Spleen (tissue), 11 donors: Measurements from ENCODE around the gene KIZ. TPM values are rescaled to one million over a fixed set of nuclear protein-coding genes. Genes with fewer than 3 reads are reported as not detected.

ENCODE experiments used
- DNase-seq: peaks from one replicate; pipeline ENCODE4 v3.0.0-alpha.2; 2020
- H3K27ac ChIP-seq, 8 donors: fragments of 200-600 bp; sonication (generic) in 7 of 8; 1 replicate in 4 of 8; 2 replicates in 4 of 8; pipeline versions ENCODE4 v1.5.0 to v1.8.0; 2016 to 2021; ENCODE audit warnings: inconsistent platforms in 4 of 8, mild to moderate bottlenecking in 4 of 8, moderate library complexity in 1 of 8
- H3K27me3 ChIP-seq, 7 donors: fragments of 200-600 bp; sonication (generic) in 6 of 7; replicated peaks in 1 of 7; 1 replicate in 4 of 7; 2 replicates in 3 of 7; pipeline versions ENCODE4 v1.5.0 to v1.8.0; 2016 to 2021; ENCODE audit warnings: inconsistent platforms in 3 of 7, mild to moderate bottlenecking in 1 of 7
- H3K36me3 ChIP-seq, 6 donors: fragments of 200-600 bp; sonication (generic) in 5 of 6; 1 replicate in 4 of 6; 2 replicates in 2 of 6; pipeline versions ENCODE4 v1.5.0 to v1.8.0; 2016 to 2021; ENCODE audit warnings: inconsistent platforms in 2 of 6
- H3K4me1 ChIP-seq, 6 donors: fragments of 200-600 bp; sonication (generic) in 5 of 6; 1 replicate in 3 of 6; 2 replicates in 3 of 6; pipeline versions ENCODE4 v1.5.0 to v1.8.0; 2016 to 2021; ENCODE audit warnings: inconsistent platforms in 3 of 6
- H3K4me3 ChIP-seq, 8 donors: fragments of 200-600 bp; sonication (generic) in 7 of 8; 1 replicate in 4 of 8; 2 replicates in 4 of 8; pipeline versions ENCODE4 v1.5.0 to v1.8.0; 2016 to 2021; ENCODE audit warnings: inconsistent platforms in 4 of 8, mild to moderate bottlenecking in 4 of 8, moderate library complexity in 2 of 8
- H3K9me3 ChIP-seq, 8 donors: fragments of 200-600 bp; sonication (generic) in 7 of 8; 1 replicate in 4 of 8; 2 replicates in 4 of 8; pipeline versions ENCODE4 v1.5.0 to v1.8.0; 2016 to 2021; ENCODE audit warnings: inconsistent platforms in 4 of 8
- CTCF ChIP-seq, 11 experiments: fragments of 200-600 bp in 7 of 11; fragments of 450-650 bp in 4 of 11; sonication (generic) in 4 of 11; IDR thresholded peaks in 8 of 11; conservative IDR thresholded peaks in 3 of 11; 1 replicate in 7 of 11; 2 replicates in 4 of 11; pipeline versions ENCODE4 v1.4.0 to v1.8.0; 2016 to 2021; ENCODE audit warnings: antibody characterized with exemption in 11 of 11, inconsistent platforms in 4 of 11, mild to moderate bottlenecking in 1 of 11
- POLR2A ChIP-seq, 3 donors: fragments of 450-650 bp; IDR thresholded peaks; one replicate each; pipeline ENCODE4 v1.5.1; 2017; ENCODE audit warnings: antibody characterized with exemption in 3 of 3, mild to moderate bottlenecking in 1 of 3
- POLR2AphosphoS5 ChIP-seq, 3 donors: sonication (generic); formaldehyde crosslinking; IDR thresholded peaks; one replicate each; pipeline ENCODE4 v1.5.1; 2017; ENCODE audit warnings: antibody characterized with exemption in 3 of 3
- WGBS, 5 donors: extraction: QIAGEN DNeasy Blood & Tissue Kit in 3 of 5; methylation state at CpG; one replicate each; pipeline versions ENCODE4 v1.1.5 to v1.1.7; 2013 to 2018; 5-methylcytosine and 5-hydroxymethylcytosine counted together
- intact Hi-C: fragments of 100-400 bp; cut with DNase I; formaldehyde crosslinking; loops from one replicate; pipeline ENCODE4 v1.15.0; 2023; ENCODE audit warnings: low total_unique reads
- polyA plus RNA-seq, 3 donors: library from polyadenylated mRNA; stranded (reverse); fragments of 200-250 nt; gene quantifications; one replicate each; pipeline ENCODE4 v1.2.1, GENCODE V29; 2013
- total RNA-seq, 7 donors: library from RNA; depleted of rRNA in 3 of 7; stranded (reverse); fragments of >200 nt in 3 of 7; fragmentation: NEBNext Ultra II Directional in 4 of 7; extraction: Animal tissue kit (Norgen Biotek cat#: 25700) in 4 of 7; gene quantifications; one replicate each; pipeline versions ENCODE4 v1.1.0 to v1.2.1, GENCODE V29; 2016 to 2021
- donor health status: healthy with polysubstance abuse.
- donor health status: DM: no; HTN: no; CAD: no; lungs with moderate emphysema.
- donor health status: DM: no; HTN: no; CAD: no.
- donor health status: Bipolar disorder and iron deficiency.
- donor health status: healthy.
- donor health status: DM: no; HTN: no; CAD: no.
- donor health status: DM: yes; HTN: yes; CAD: no.

The KIZ gene
- total and polyA plus RNA-seq, 10 donors, result 9.5 to 57.9 (median 20.2) TPM

GRCh38 chr20:21286775-21287174, 160.9 kb downstream of the KIZ start:
- 52 to 68% (median 61%) methylated on average over 4 of the region's 4 CpGs for WGBS, 5 donors
- intact Hi-C loops, result no loop called here

DNA sequence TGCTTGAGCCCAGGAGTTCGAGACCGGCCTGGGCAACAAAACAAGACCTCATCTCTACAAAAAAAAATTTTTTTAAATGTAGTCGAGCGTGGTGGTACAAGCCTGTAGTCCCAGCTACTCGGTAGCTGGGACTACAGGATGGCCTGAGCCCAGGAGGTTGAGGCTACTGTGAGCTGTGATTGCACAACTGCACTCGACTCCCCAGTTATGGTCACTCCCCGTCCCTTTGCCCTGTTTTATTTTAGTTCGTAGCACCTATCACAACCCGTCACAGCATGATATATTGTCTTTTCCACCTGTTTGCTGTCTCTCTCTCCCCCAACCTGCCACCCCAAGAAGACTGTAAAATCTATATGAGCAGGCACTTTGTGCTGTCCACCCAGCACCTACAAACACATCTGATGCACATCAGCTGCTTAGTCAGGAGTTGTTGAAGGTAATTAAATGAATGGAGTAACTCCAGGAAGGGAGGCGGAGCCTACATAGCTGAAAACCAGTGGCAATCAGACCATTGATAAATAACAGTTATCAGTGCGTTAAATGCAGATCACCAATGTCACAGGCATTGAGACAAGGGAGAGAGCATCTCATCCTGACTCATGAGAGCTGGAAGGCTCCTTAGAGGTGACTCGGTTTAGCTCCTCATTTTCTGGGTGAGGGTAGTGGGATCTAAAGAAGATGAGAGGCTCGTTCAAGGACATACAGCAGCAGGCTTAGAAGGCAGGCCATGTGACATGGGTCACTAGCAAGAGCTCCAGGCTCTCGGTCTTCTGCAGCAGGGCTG, 162.9 kb downstream of the KIZ start:
- no peaks in the 10 kb centered on the region for H3K36me3 ChIP-seq
- WGBS, 5 donors, result 73 to 87% (median 81%) methylated on average over 14 of the region's 14 CpGs
- H3K27ac ChIP-seq, result no peak overlapping the region
- no peak for DNase-seq
- H3K4me3 ChIP-seq, result no peak overlapping the region
- TF ChIP-seq POLR2A (IDR thresholded peaks at IDR 0.05) (no peak), POLR2AphosphoS5 (IDR thresholded peaks at IDR 0.05) (no peak), CTCF (IDR thresholded peaks at IDR 0.05 in 8 of 11, conservative IDR thresholded peaks at IDR 0.05 in 3 of 11) (no peak)
- H3K9me3 ChIP-seq, result peaks cover 0 to 10% (median 2%) of the 10 kb centered on the region in 8 donors
- peaks cover 0 to 17% (median 0%) of the 10 kb centered on the region in 7 donors for H3K27me3 ChIP-seq
- no peaks in the 10 kb centered on the region for H3K4me1 ChIP-seq
- intact Hi-C loops, result no loop called here

More at GRCh38 chr20:21286775-21287174, 160.9 kb downstream of the KIZ start:
- Histone ChIP-seq H3K36me3 (no peaks in the 10 kb centered on the region), H3K9me3 (peaks cover 0 to 10% (median 2%) of the 10 kb centered on the region in 8 donors), H3K27ac (no peak overlapping the region), H3K4me3 (no peak overlapping the region), H3K4me1 (no peaks in the 10 kb centered on the region), H3K27me3 (peaks cover 0 to 17% (median 0%) of the 10 kb centered on the region in 7 donors)
- no peak for TF ChIP-seq POLR2A (IDR thresholded peaks at IDR 0.05)
- TF ChIP-seq CTCF (IDR thresholded peaks at IDR 0.05 in 8 of 11, conservative IDR thresholded peaks at IDR 0.05 in 3 of 11), result no peak
- TF ChIP-seq POLR2AphosphoS5 (IDR thresholded peaks at IDR 0.05), result peak in 1 of 3 donors; percentile 34
- DNase-seq, result no peak

DNA sequence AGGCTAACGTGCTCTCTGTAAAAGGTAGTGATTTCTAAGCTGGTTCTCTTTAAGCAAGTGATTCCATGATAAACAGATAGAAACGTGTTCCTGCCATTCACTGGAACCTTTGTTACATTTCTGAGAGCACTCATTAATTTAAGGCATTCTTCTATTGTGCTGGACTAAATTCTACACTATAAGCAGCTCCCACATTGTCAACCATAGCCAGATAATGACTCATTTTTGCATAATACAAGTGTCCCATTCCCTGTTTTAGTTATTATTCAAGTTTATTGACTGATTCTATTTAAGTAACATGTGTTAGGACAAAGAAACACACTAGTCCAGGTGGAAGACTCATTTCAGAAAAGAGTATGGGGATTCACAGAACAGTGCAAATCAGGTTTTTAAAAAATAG, 163.8 kb downstream of the KIZ start:
- Histone ChIP-seq H3K4me3 (no peak overlapping the region), H3K4me1 (no peaks in the 10 kb centered on the region), H3K9me3 (peaks cover 0 to 10% (median 2%) of the 10 kb centered on the region in 8 donors), H3K27me3 (peaks cover 0 to 17% (median 0%) of the 10 kb centered on the region in 7 donors), H3K36me3 (no peaks in the 10 kb centered on the region), H3K27ac (no peak overlapping the region)
- no peak for DNase-seq
- WGBS, 5 donors, result 20 to 55% (median 35%) methylated on average over 2 of the region's 2 CpGs
- intact Hi-C loops, result no loop called here
- TF ChIP-seq CTCF (IDR thresholded peaks at IDR 0.05 in 8 of 11, conservative IDR thresholded peaks at IDR 0.05 in 3 of 11) (no peak), POLR2AphosphoS5 (IDR thresholded peaks at IDR 0.05) (no peak), POLR2A (IDR thresholded peaks at IDR 0.05) (no peak)

DNA sequence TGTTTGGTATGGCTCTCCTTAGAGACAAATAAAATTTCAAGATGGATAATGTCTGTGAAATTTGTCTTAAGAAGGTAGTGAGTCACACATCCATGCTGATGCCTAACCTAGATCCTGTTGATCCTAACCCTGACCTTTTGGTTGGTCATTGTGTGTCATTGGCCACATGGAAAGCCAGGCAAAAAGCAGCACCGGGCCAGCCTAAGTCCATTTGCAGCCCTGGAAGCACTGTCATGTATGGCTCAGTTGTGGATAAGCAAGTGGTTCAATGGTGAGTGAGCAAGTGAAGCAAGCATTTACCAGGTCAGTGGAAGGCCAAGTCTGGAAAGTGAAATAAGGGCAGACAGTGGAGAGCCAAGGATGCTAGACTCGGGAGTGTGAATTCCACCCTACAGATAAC, 165.1 kb downstream of the KIZ start:
- intact Hi-C loops, result no loop called here
- whole genome bisulfite sequencing, 5 donors, result 81 to 96% (median 88%) methylated on average over 2 of the region's 2 CpGs
- Histone ChIP-seq H3K9me3 (peaks cover 0 to 3% (median under 1%) of the 10 kb centered on the region in 8 donors), H3K4me3 (no peak overlapping the region), H3K4me1 (no peaks in the 10 kb centered on the region), H3K36me3 (no peaks in the 10 kb centered on the region), H3K27ac (no peak overlapping the region), H3K27me3 (peaks cover 0 to 17% (median 0%) of the 10 kb centered on the region in 7 donors)
- TF ChIP-seq POLR2A (IDR thresholded peaks at IDR 0.05) (no peak), CTCF (IDR thresholded peaks at IDR 0.05 in 8 of 11, conservative IDR thresholded peaks at IDR 0.05 in 3 of 11) (no peak), POLR2AphosphoS5 (IDR thresholded peaks at IDR 0.05) (no peak)
- no peak for DNase-seq
